Testis (tissue), 3 donors: ENCODE measurements around the gene USP20. TPM values are rescaled to one million over a fixed set of nuclear protein-coding genes. Genes with fewer than 3 reads are reported as not detected.

Experiments used
- DNase-seq: peaks from one replicate; pipeline ENCODE4 v3.0.0-alpha.2; 2019
- H3K27ac ChIP-seq, 2 donors: fragments of 200-600 bp; sonication (generic); one replicate each; pipeline ENCODE4 v1.5.1; 2019
- H3K27me3 ChIP-seq: fragments of 200-600 bp; sonication (generic); one replicate; pipeline ENCODE4 v1.5.1; 2019
- H3K36me3 ChIP-seq: fragments of 200-600 bp; sonication (generic); one replicate; pipeline ENCODE4 v1.5.1; 2017; ENCODE audit warnings: low read depth; ENCODE audit errors: missing control alignments
- H3K4me1 ChIP-seq: fragments of 200-600 bp; sonication (generic); one replicate; pipeline ENCODE4 v1.5.1; 2019
- H3K4me3 ChIP-seq, 2 donors: fragments of 200-600 bp; sonication (generic); one replicate each; pipeline ENCODE4 v1.5.1; 2017 to 2019
- H3K9me3 ChIP-seq: fragments of 200-600 bp; sonication (generic); one replicate; pipeline ENCODE4 v1.5.1; 2017
- POLR2A ChIP-seq: fragments of 450-650 bp; IDR thresholded peaks from one replicate; pipeline ENCODE4 v1.6.1; 2017; ENCODE audit warnings: antibody characterized with exemption, mild to moderate bottlenecking, moderate library complexity
- WGBS, 2 donors: methylation state at CpG; one replicate each; pipeline ENCODE4 v1.1.5; 2018; 5-methylcytosine and 5-hydroxymethylcytosine counted together
- intact Hi-C: fragments of 100-400 bp; cut with DNase I; formaldehyde crosslinking; loops from one replicate; pipeline ENCODE4 v1.15.1; 2023; ENCODE audit warnings: low total_unique reads
- polyA plus RNA-seq: library from polyadenylated mRNA; stranded (reverse); fragments of 350-450 nt; fragmentation: Illumina TruSeq; extraction: RNeasy Lipid Tissue Mini Kit (QIAGEN cat#74804); gene quantifications from one replicate; pipeline ENCODE4 v1.2.3, GENCODE V29; 2014; ENCODE audit warnings: low read depth, low replicate concordance; ENCODE audit not compliant: insufficient read depth
- total RNA-seq, 2 donors: library from RNA; depleted of rRNA; stranded (reverse); fragments of >200 nt; gene quantifications; one replicate each; pipeline ENCODE4 v1.2.3, GENCODE V29; 2016
- TF ChIP-seq, protein P1 (sequence below), 3 experiments: fragments of 450-650 bp in 2 of 3; fragments of 200-600 bp in 1 of 3; sonication (generic) in 1 of 3; IDR thresholded peaks; one replicate each; pipeline ENCODE4 v1.5.1; 2016 to 2019; ENCODE audit warnings: antibody characterized with exemption in 3 of 3, mild to moderate bottlenecking in 2 of 3, moderate library complexity in 1 of 3

USP20 gene
- total and polyA plus RNA-seq, 3 donors from 2014 or later = 37.4 to 48.3 (median 46.8) TPM

- peaks cover 13% of the 10 kb centered on the region for H3K4me1 ChIP-seq
- no peaks in the 10 kb centered on the region for H3K9me3 ChIP-seq
- intact Hi-C loops = no loop called here
- no peaks in the 10 kb centered on the region for H3K27me3 ChIP-seq
- no peak for DNase-seq
- H3K36me3 ChIP-seq = no peaks in the 10 kb centered on the region
- H3K27ac ChIP-seq = no peak overlapping the region
- H3K4me3 ChIP-seq = no peak overlapping the region
- WGBS, 2 donors = 70 to 82% methylated on average over 10 of the region's 10 CpGs
- TF ChIP-seq POLR2A = no peak
- TF ChIP-seq, protein P1, sequence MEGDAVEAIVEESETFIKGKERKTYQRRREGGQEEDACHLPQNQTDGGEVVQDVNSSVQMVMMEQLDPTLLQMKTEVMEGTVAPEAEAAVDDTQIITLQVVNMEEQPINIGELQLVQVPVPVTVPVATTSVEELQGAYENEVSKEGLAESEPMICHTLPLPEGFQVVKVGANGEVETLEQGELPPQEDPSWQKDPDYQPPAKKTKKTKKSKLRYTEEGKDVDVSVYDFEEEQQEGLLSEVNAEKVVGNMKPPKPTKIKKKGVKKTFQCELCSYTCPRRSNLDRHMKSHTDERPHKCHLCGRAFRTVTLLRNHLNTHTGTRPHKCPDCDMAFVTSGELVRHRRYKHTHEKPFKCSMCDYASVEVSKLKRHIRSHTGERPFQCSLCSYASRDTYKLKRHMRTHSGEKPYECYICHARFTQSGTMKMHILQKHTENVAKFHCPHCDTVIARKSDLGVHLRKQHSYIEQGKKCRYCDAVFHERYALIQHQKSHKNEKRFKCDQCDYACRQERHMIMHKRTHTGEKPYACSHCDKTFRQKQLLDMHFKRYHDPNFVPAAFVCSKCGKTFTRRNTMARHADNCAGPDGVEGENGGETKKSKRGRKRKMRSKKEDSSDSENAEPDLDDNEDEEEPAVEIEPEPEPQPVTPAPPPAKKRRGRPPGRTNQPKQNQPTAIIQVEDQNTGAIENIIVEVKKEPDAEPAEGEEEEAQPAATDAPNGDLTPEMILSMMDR (IDR thresholded peaks at IDR 0.05) = no peak
Measured at GRCh38 chr9:129839324-129840023, 4.2 kb downstream of the USP20 start.

DNA sequence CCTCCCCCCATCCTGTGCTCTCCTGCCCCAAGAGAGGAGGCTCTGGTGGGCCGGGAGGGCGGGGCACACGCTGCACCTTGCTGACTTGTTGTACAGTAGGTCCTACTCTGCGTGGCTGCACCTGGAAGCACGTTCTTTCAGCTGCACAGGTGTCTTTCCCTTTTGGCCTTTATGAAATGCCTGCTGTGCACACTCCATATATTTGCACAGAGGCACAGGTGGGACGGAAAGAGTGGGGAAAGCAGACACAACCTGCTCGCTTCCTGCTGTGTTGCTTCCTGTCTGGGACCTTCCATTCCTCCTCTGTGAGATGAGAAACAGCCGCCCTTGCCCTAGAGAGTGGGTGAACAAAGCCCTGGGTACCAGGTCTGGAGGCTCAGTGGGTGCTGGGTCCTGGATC, 4.8 kb downstream of the USP20 start:
- Histone ChIP-seq H3K27me3 (no peaks in the 10 kb centered on the region), H3K4me3 (no peak overlapping the region), H3K36me3 (no peaks in the 10 kb centered on the region), H3K4me1 (peaks cover 13% of the 10 kb centered on the region), H3K27ac (no peak overlapping the region), H3K9me3 (no peaks in the 10 kb centered on the region)
- DNase-seq = no peak
- 86 to 88% methylated on average over 5 to 8 of the region's 8 CpGs for WGBS, 2 donors
- intact Hi-C loops = no loop called here
- TF ChIP-seq, protein P1 (IDR thresholded peaks at IDR 0.05) = no peak
- TF ChIP-seq POLR2A = no peak

- Histone ChIP-seq H3K27me3 (no peaks in the 10 kb centered on the region), H3K4me3 (no peak overlapping the region), H3K36me3 (no peaks in the 10 kb centered on the region), H3K9me3 (no peaks in the 10 kb centered on the region), H3K27ac (no peak overlapping the region), H3K4me1 (peaks cover 10% of the 10 kb centered on the region)
- WGBS, 2 donors = 47 to 76% methylated on average over 4 of the region's 4 CpGs
- intact Hi-C loops = no loop called here
- TF ChIP-seq, protein P1 (IDR thresholded peaks at IDR 0.05) = no peak
- TF ChIP-seq POLR2A = no peak
- DNase-seq = no peak
Measured at GRCh38 chr9:129841071-129841470, 5.8 kb downstream of the USP20 start.

- Histone ChIP-seq H3K9me3 (no peaks in the 10 kb centered on the region), H3K27ac (no peak overlapping the region), H3K4me1 (no peaks in the 10 kb centered on the region), H3K4me3 (no peak overlapping the region), H3K27me3 (no peaks in the 10 kb centered on the region), H3K36me3 (no peaks in the 10 kb centered on the region)
- 55 to 67% methylated on average over 2 of the region's 2 CpGs for WGBS, 2 donors
- TF ChIP-seq, protein P1 (IDR thresholded peaks at IDR 0.05) = no peak
- no peak for TF ChIP-seq POLR2A
- intact Hi-C loops = no loop called here
- no peak for DNase-seq
Measured at GRCh38 chr9:129845373-129845772, 10.1 kb downstream of the USP20 start.
